GM12878 (cell line): ENCODE measurements around the gene ADCYAP1R1. TPM values are rescaled to one million over a fixed set of nuclear protein-coding genes. Genes with fewer than 3 reads are reported as not detected.

ENCODE experiments used
- ATAC-seq: fragments of 200-7000 bp; cut with Tn5 transposase; 3 replicates; pipeline ENCODE4 v1.9.1; 2020; ENCODE audit warnings: mild to moderate bottlenecking, moderate library complexity
- BruUV-seq: library from RNA; stranded (reverse); fragments of 400-500 nt; replicated peaks from 2 replicates; lab custom pipeline; 2021; lab: Mats Ljungman, UMichigan
- CTCF ChIA-PET: fragments of 300-600 bp; sonication (Branson Sonifier 250); formaldehyde crosslinking; extraction: SDS; loops from one replicate; lab custom pipeline; 2021; ENCODE audit warnings: inconsistent platforms; lab: Yijun Ruan, JAX
- POLR2A ChIA-PET: fragments of 350-600 bp; formaldehyde crosslinking; extraction: SDS; loops from one replicate; lab custom pipeline; 2021; ENCODE audit warnings: inconsistent platforms; lab: Charles Lee
- RAD21 ChIA-PET: fragments of 300-600 bp; sonication (Branson Sonifier 250); formaldehyde crosslinking; loops from one replicate; lab custom pipeline; 2023; ENCODE audit warnings: antibody characterized with exemption; ENCODE audit not compliant: unreplicated experiment; lab: Charles Lee
- SMC1A ChIA-PET: fragments of 300-600 bp; sonication (Branson Sonifier 250); formaldehyde crosslinking; loops from one replicate; lab custom pipeline; 2023; ENCODE audit not compliant: unreplicated experiment, uncharacterized antibody; lab: Charles Lee
- DNase-seq: peaks from one replicate; pipeline ENCODE4 v3.0.0-alpha.2; 2011; ENCODE audit warnings: low read depth, low spot score
- FAIRE-seq: peaks from 3 replicates; lab custom pipeline; 2011; peaks lifted over from hg19 to GRCh38; lab: Jason Lieb, UNC
- H2AFZ ChIP-seq: 2 replicates; pipeline ENCODE4 v1.6.0; 2011; ENCODE audit warnings: low read depth, low read length, control low read depth; ENCODE audit not compliant: control insufficient read depth
- H3K27ac ChIP-seq: 2 replicates; pipeline ENCODE4 v1.5.1; 2011; ENCODE audit warnings: control low read depth; ENCODE audit not compliant: control insufficient read depth, insufficient read depth
- H3K27me3 ChIP-seq, 2 experiments: replicated peaks in 1 of 2; 2 replicates each; pipeline versions ENCODE4 v1.6.0 to v1.6.1; 2011; ENCODE audit warnings: low read length in 1 of 2; ENCODE audit not compliant: control insufficient read depth in 2 of 2, insufficient read depth in 2 of 2
- H3K36me3 ChIP-seq, 2 experiments: 2 replicates each; pipeline ENCODE4 v1.5.1; 2011; ENCODE audit warnings: low read length in 1 of 2; ENCODE audit not compliant: control insufficient read depth in 2 of 2, insufficient read depth in 2 of 2
- H3K4me1 ChIP-seq: 2 replicates; pipeline ENCODE4 v1.6.1; 2011; ENCODE audit warnings: mild to moderate bottlenecking, low read length, moderate library complexity, mixed read lengths; ENCODE audit not compliant: control insufficient read depth, insufficient read depth
- H3K4me2 ChIP-seq: 2 replicates; pipeline ENCODE4 v1.6.0; 2011; ENCODE audit warnings: control low read depth; ENCODE audit not compliant: control insufficient read depth, insufficient read depth
- H3K4me3 ChIP-seq: fragments of 200-600 bp; sonication (generic); 2 replicates; pipeline ENCODE4 v1.5.1; 2016
- H3K79me2 ChIP-seq: 2 replicates; pipeline ENCODE4 v1.6.0; 2011; ENCODE audit warnings: low read length; ENCODE audit not compliant: control insufficient read depth, insufficient read depth
- H3K9ac ChIP-seq: 2 replicates; pipeline ENCODE4 v1.8.0; 2011; ENCODE audit warnings: low read length, control low read depth, mixed read lengths; ENCODE audit not compliant: control insufficient read depth, insufficient read depth
- H3K9me3 ChIP-seq: replicated peaks from 3 replicates; pipeline ENCODE4 v1.5.1; 2011; ENCODE audit warnings: mild to moderate bottlenecking, low read length; ENCODE audit not compliant: control insufficient read depth, insufficient read depth
- H4K20me1 ChIP-seq: 2 replicates; pipeline ENCODE4 v1.6.0; 2011; ENCODE audit not compliant: control insufficient read depth, insufficient read depth
- MTA3 ChIP-seq: IDR thresholded peaks from 2 replicates; pipeline ENCODE4 v1.6.1; 2012; ENCODE audit warnings: low read length, inconsistent platforms, borderline replicate concordance
- TCF12 ChIP-seq: IDR thresholded peaks from 2 replicates; pipeline ENCODE4 v1.6.1; 2011; ENCODE audit warnings: low read depth, mild to moderate bottlenecking, low read length
- ZBTB11 ChIP-seq: fragments of 450-650 bp; formaldehyde crosslinking; IDR thresholded peaks from 2 replicates; pipeline ENCODE4 v1.5.0; 2022; ENCODE audit warnings: mild to moderate bottlenecking, missing genetic modification characterization
- WGBS: methylation state at CpG from one replicate; pipeline ENCODE4 v1.1.6; 2016; ENCODE audit warnings: low lambda C conversion rate; ENCODE audit not compliant: insufficient replicate concordance, insufficient coverage; ENCODE audit errors: missing lambda C conversion rate; 5-methylcytosine and 5-hydroxymethylcytosine counted together
- in situ Hi-C: fragments of 300-500 bp; cut with MboI; formaldehyde crosslinking; loops from 9 replicates; pipeline ENCODE4 v1.14.3; 2018; ENCODE audit warnings: mixed read lengths
- intact Hi-C: fragments of 100-400 bp; cut with micrococcal nuclease; formaldehyde crosslinking; loops from one replicate; pipeline ENCODE4 v1.14.2; 2022; ENCODE audit not compliant: unreplicated experiment
- polyA plus RNA-seq, 11 experiments: library from polyadenylated mRNA; depleted of rRNA in 4 of 11; unstranded in 6 of 11; stranded (reverse) in 5 of 11; fragments of >200 nt; fragmentation: Nextera tagmentation in 4 of 11; fragmentation: Illumina TruSeq in 1 of 11; extraction: Ambion mirVana in 4 of 11; extraction: Trizol in 1 of 11; gene quantifications; 1 replicate in 1 of 11; 2 replicates in 10 of 11; pipeline versions ENCODE4 v1.2.1 to v1.2.3, GENCODE V29; 2011 to 2016; ENCODE audit warnings: inconsistent platforms in 2 of 11, missing spikeins in 2 of 11, low read depth in 1 of 11
- total RNA-seq, 4 experiments: library from RNA; depleted of rRNA in 3 of 4; stranded (reverse); fragments of >200 nt in 3 of 4; fragmentation: Illumina TruSeq in 1 of 4; extraction: Trizol in 1 of 4; gene quantifications; 2 replicates each; pipeline versions ENCODE4 v1.2.1 to v1.2.3, GENCODE V29; 2013 to 2021
- TF ChIP-seq, protein P1 (sequence below): IDR thresholded peaks from 2 replicates; pipeline ENCODE4 v1.6.1; 2012; ENCODE audit warnings: low read depth, low read length, improper control_type of control experiment
- TF ChIP-seq, protein P2 (sequence below): fragments of 450-650 bp; formaldehyde crosslinking; IDR thresholded peaks from 2 replicates; pipeline ENCODE4 v1.4.0; 2020; ENCODE audit warnings: mild to moderate bottlenecking, moderate library complexity

The ADCYAP1R1 gene
- total and polyA plus RNA-seq, 10 of the 15 experiments (the other 5 are each of a cell fraction or from before 2014, with no cell fraction given) = not detected

- no peak overlapping the region for H3K9ac ChIP-seq
- no peaks in the 10 kb centered on the region for H4K20me1 ChIP-seq
- H3K4me3 ChIP-seq = no peak overlapping the region
- POLR2A ChIA-PET = interaction anchor here (1.3 kb wide), 1 partner anchor 9 kb away, joined by 3 read pairs; no protein-coding TSS in a partner anchor
- DNase-seq = no peak
- no TSS peak for BruUV-seq
- intact Hi-C loops = no loop called here
- H3K9me3 ChIP-seq = peaks cover 3% of the 10 kb centered on the region; the same call in 1 of the 3 replicates
- H3K4me1 ChIP-seq = no peaks in the 10 kb centered on the region; the same call in 1 of the 2 replicates
- ATAC-seq = peak; percentile 79
- TF ChIP-seq, protein P1, sequence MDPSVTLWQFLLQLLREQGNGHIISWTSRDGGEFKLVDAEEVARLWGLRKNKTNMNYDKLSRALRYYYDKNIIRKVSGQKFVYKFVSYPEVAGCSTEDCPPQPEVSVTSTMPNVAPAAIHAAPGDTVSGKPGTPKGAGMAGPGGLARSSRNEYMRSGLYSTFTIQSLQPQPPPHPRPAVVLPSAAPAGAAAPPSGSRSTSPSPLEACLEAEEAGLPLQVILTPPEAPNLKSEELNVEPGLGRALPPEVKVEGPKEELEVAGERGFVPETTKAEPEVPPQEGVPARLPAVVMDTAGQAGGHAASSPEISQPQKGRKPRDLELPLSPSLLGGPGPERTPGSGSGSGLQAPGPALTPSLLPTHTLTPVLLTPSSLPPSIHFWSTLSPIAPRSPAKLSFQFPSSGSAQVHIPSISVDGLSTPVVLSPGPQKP = no peak
- peak; percentile 34; the same call in 1 of the 2 replicates for TF ChIP-seq TCF12
- TF ChIP-seq MTA3 = no peak
- TF ChIP-seq, protein P2, sequence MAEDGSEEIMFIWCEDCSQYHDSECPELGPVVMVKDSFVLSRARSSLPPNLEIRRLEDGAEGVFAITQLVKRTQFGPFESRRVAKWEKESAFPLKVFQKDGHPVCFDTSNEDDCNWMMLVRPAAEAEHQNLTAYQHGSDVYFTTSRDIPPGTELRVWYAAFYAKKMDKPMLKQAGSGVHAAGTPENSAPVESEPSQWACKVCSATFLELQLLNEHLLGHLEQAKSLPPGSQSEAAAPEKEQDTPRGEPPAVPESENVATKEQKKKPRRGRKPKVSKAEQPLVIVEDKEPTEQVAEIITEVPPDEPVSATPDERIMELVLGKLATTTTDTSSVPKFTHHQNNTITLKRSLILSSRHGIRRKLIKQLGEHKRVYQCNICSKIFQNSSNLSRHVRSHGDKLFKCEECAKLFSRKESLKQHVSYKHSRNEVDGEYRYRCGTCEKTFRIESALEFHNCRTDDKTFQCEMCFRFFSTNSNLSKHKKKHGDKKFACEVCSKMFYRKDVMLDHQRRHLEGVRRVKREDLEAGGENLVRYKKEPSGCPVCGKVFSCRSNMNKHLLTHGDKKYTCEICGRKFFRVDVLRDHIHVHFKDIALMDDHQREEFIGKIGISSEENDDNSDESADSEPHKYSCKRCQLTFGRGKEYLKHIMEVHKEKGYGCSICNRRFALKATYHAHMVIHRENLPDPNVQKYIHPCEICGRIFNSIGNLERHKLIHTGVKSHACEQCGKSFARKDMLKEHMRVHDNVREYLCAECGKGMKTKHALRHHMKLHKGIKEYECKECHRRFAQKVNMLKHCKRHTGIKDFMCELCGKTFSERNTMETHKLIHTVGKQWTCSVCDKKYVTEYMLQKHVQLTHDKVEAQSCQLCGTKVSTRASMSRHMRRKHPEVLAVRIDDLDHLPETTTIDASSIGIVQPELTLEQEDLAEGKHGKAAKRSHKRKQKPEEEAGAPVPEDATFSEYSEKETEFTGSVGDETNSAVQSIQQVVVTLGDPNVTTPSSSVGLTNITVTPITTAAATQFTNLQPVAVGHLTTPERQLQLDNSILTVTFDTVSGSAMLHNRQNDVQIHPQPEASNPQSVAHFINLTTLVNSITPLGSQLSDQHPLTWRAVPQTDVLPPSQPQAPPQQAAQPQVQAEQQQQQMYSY (CRISPR knock-in tag) = no peak
- TF ChIP-seq ZBTB11 (CRISPR knock-in tag) = no peak
- H3K36me3 ChIP-seq = no peaks in the 10 kb centered on the region
- H2AFZ ChIP-seq = peak overlapping the region; percentile 55
- no peaks in the 10 kb centered on the region for H3K79me2 ChIP-seq
- RAD21 ChIA-PET = interaction anchor here (1.1 to 1.3 kb wide), 2 partner anchors 95 to 228 kb away, joined by 4 to 5 read pairs; no protein-coding TSS in a partner anchor
- H3K4me2 ChIP-seq = peak overlapping the region; percentile 25; the same call in 1 of the 2 replicates
- no peak for FAIRE-seq
- in situ Hi-C loops = no loop called here
- no peak overlapping the region for H3K27ac ChIP-seq
- CTCF ChIA-PET = interaction anchor here (1.0 to 2.2 kb wide), 3 partner anchors 9 to 89 kb away, joined by 3 to 10 read pairs (median 4); no protein-coding TSS in a partner anchor
- WGBS = 21% methylated on average over 20 of the region's 20 CpGs
- H3K27me3 ChIP-seq = no peaks in the 10 kb centered on the region
- SMC1A ChIA-PET = interaction anchor here (0.6 to 1.5 kb wide), 2 partner anchors 14 to 107 kb away, joined by 3 to 4 read pairs; no protein-coding TSS in a partner anchor
Observed at GRCh38 chr7:31027161-31027965, 24.7 kb upstream of the ADCYAP1R1 start.
